ENCODE data around the gene GNAI1.
"Not testable (repeated sequence)": the region's sequence is repeated elsewhere in the genome, so short reads cannot be mapped to it uniquely, and the experiment has no call there.

Gene GNAI1

GRCh38 chr7:80157770-80158169 lies 23.1 kb downstream of the GNAI1 start:
- DNase-seq (ENCODE audit: low read depth, low spot score), result not testable (repeated sequence)

- no peak for DNase-seq (ENCODE audit: low read depth, low spot score)
Measured at GRCh38 chr7:80159802-80160201, 25.2 kb downstream of the GNAI1 start.

- no peak for DNase-seq (ENCODE audit: low read depth, low spot score)
Measured at GRCh38 chr7:80161466-80161865, 26.8 kb downstream of the GNAI1 start.

- DNase-seq (ENCODE audit: low read depth, low spot score), result no peak
Measured at GRCh38 chr7:80165177-80165576, 30.5 kb downstream of the GNAI1 start.

- DNase-seq (ENCODE audit: low read depth, low spot score), result no peak
Measured at GRCh38 chr7:80170445-80170844, 35.8 kb downstream of the GNAI1 start.

- no peak for DNase-seq (ENCODE audit: low read depth, low spot score)
Measured at GRCh38 chr7:80172387-80172786, 37.8 kb downstream of the GNAI1 start.

GRCh38 chr7:80175744-80176143 lies 41.1 kb downstream of the GNAI1 start:
- DNase-seq (ENCODE audit: low read depth, low spot score), result no peak

- DNase-seq (ENCODE audit: low read depth, low spot score), result no peak
Measured at GRCh38 chr7:80181411-80181810, 46.8 kb downstream of the GNAI1 start.

GRCh38 chr7:80182630-80183276 lies 48.1 kb downstream of the GNAI1 start:
- DNase-seq (ENCODE audit: low read depth, low spot score), result no peak

GRCh38 chr7:80183351-80183750 lies 48.7 kb downstream of the GNAI1 start:
- no peak for DNase-seq (ENCODE audit: low read depth, low spot score)

GRCh38 chr7:80183900-80184685 lies 49.5 kb downstream of the GNAI1 start:
- DNase-seq (ENCODE audit: low read depth, low spot score), result no peak

- DNase-seq (ENCODE audit: low read depth, low spot score), result no peak
Measured at GRCh38 chr7:80184693-80185092, 50.1 kb downstream of the GNAI1 start.

- DNase-seq (ENCODE audit: low read depth, low spot score), result no peak
Measured at GRCh38 chr7:80185571-80185970, 50.9 kb downstream of the GNAI1 start.

- DNase-seq (ENCODE audit: low read depth, low spot score), result peak; percentile 43
Measured at GRCh38 chr7:80186721-80187120, 52.1 kb downstream of the GNAI1 start.

- DNase-seq (ENCODE audit: low read depth, low spot score), result no peak
Measured at GRCh38 chr7:80187279-80187678, 52.6 kb downstream of the GNAI1 start.

- DNase-seq (ENCODE audit: low read depth, low spot score), result no peak
Measured at GRCh38 chr7:80187727-80188126, 53.1 kb downstream of the GNAI1 start.

GRCh38 chr7:80189638-80190037 lies 55.0 kb downstream of the GNAI1 start:
- DNase-seq (ENCODE audit: low read depth, low spot score), result no peak

- no peak for DNase-seq (ENCODE audit: low read depth, low spot score)
Measured at GRCh38 chr7:80197627-80198026, 63.0 kb downstream of the GNAI1 start.

- no peak for DNase-seq (ENCODE audit: low read depth, low spot score)
Measured at GRCh38 chr7:80199051-80199450, 64.4 kb downstream of the GNAI1 start.

- no peak for DNase-seq (ENCODE audit: low read depth, low spot score)
Measured at GRCh38 chr7:80204454-80204853, 69.8 kb downstream of the GNAI1 start.

GRCh38 chr7:80204919-80205318 lies 70.3 kb downstream of the GNAI1 start:
- no peak for DNase-seq (ENCODE audit: low read depth, low spot score)

- no peak for DNase-seq (ENCODE audit: low read depth, low spot score)
Measured at GRCh38 chr7:80206763-80207162, 72.1 kb downstream of the GNAI1 start.

GRCh38 chr7:80207501-80207900 lies 72.9 kb downstream of the GNAI1 start:
- DNase-seq (ENCODE audit: low read depth, low spot score), result no peak

All from astrocyte of the hippocampus (primary cell).